Measurements from ENCODE around the gene FUS.

Gene FUS

GRCh38 chr16:31204871-31205666 is 25.1 kb downstream of the FUS start:
- no peak for DNase-seq

DNA sequence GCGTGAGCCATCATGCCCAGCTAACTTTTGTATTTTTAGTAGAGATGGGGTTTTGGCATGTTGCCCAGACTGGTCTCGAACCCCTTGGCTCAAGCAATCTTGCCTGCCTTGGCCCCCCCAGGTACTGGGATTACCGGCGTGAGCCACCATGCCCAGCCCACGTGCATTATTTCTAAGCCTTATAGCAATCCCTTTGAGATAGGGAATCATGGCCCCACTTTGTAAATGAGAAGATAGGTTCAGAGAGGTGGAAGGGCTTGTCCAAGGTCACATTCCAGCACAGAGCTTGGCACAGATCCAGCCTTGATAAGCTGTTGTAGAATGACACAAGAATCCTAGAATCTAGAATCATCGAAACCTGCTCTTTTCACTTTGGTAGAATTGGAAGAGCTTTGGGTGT is 26.8 kb downstream of the FUS start:
- DNase-seq: no peak

- no peak for DNase-seq
Measured at GRCh38 chr16:31213342-31213741, 33.4 kb downstream of the FUS start.

DNA sequence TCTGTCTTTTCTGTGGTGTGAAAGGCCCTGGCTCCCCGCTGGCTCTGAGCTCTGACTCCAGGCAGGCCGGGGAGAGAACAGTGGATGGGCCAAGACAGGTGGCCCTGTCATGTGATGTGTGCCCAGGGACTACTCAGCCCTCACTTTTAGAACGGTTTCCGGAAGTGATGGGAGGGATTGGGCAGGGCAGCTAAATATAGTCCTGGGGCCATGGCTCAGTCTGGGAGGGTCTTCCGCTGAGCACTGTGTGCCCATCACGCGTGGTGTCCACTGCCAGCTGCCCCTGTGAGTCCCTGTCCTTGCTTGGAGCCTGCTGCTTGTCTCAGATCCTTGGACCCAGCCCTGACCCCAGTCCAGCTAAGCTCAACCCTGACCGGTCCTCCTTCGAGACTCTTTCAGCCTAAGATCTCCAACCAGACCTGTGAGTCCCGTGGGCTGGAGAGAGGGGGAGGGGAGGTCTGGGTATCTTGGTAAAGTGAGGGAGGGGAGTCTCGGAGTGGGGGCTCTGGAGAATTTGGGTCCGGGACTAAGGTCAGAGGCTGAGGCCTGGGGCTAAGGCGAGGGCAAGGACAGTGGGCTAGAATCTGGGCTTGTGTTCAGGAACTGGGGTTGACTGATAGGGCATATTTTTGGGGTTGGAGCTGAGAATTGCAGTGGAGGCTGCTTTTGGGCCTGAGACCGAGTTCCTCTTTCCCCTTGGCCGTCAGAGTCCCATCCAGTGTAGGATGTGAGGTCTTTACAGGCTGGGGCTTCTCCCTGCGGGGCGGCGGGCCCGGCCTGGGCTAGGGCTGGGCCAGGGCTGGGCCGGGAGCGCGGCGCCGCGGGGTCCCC is 34.2 kb downstream of the FUS start, which contains the start of gene TRIM72:
TSS of gene TRIM72 (plus strand) at position 243 of the 831 bp plus-strand sequence. CDS start 620 bp downstream, outside the sequence.
- no peak for DNase-seq

GRCh38 chr16:31214708-31215286 is 34.9 kb downstream of the FUS start:
- no peak for DNase-seq

DNA sequence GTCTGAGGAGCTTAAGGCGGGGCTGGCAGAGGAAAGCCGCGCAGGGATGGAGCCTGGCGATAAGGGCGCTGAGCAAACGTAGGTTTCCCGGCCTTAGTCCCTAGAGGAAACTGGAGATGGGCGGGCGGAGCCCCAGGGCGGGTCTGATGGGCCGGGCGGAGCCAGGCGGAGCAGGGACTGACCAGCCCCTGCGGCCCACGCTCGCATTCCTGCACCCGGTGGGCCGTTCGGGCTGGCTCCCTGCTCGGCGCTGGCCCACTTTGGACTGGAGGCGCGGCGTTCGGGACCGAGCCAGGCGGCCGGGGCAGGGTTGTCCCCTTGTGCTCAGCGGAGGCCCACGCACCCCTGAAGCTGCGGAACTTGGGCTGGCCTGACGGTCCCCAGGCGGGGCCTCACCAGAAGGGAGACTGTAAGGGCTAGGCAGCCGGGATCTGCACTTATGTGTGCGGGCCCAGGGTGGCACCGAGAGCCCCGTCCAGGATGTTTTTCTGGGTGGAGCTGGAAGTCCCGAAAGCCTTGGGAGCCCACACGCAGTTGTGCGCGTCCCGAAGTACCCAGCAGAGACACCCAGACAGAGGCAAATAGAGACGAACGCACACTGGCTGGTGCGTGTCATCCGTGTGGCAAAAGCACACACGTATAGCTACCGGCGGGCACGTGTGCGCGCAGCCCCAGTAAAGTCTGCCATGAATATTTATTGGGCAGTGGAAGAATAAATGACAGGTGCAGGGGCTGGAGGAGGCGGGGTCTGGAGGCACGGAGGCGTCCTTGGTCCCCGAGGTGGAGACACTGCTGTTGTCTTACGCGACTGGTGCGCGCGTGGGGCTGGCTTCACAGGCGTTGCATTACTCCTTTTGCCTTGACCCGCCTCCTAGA is 35.6 kb downstream of the FUS start:
- no peak for DNase-seq

DNA sequence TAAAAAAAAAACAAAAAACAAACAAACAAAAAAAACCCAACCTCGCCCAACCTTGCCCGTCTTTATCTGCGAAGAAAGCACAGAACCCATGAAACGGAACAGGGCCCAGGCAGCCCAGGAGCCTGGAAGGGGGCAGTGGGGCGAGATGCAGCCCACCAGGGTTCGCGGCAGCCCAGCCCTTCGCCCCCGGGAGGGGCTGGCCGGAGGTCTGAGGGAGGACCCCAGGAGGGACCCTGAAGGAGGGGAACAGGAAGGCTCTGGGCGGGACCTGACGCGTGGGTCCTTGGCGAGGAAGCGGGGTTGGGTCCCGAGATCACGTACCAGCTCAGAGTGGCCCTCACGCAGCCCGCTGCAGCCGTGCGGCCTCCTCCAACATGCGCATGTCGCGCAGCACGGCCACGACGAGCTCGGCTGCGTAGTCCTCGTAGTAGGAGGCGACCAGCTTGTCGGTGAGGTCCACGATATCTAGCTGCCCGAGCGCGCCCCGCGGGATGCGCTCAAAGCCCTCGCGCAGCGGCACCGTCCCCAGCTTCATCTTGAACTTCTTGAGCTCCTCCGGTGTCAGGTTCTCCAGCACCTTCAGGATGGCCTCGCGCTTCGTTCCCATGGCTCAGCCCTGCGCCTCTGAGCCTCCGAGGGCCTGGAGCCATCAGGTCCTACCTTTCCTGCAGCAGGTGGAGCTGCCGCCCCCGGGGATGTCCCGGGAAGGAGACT is 36.6 kb downstream of the FUS start, which contains the start of gene PYDC1:
TSS of gene PYDC1 (minus strand) at position 714 of the 714 bp plus-strand sequence. CDS start at position 607, 107 bp downstream.
- no peak for DNase-seq

- DNase-seq: no peak
Measured at GRCh38 chr16:31217136-31217530, 37.2 kb downstream of the FUS start.

DNA sequence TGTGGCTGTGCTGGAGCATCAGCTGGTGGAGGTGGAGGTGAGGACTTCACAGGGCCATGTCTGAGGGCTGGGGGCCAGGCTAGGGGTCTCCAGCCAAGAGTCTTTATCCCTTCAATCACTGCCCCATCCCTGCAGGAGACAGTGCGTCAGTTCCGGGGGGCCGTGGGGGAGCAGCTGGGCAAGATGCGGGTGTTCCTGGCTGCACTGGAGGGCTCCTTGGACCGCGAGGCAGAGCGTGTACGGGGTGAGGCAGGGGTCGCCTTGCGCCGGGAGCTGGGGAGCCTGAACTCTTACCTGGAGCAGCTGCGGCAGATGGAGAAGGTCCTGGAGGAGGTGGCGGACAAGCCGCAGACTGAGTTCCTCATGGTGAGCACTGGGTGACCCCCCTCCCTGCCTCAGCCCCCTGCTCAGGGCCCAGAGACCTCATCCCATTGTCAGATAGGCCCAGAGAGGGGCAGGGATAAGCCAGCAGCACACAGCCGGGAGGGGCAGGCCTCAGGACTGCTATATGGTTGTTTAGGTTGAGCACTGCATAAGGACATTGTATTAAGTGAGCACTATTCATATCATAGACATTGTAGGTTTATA is 39.3 kb downstream of the FUS start:
- no peak for DNase-seq

DNA sequence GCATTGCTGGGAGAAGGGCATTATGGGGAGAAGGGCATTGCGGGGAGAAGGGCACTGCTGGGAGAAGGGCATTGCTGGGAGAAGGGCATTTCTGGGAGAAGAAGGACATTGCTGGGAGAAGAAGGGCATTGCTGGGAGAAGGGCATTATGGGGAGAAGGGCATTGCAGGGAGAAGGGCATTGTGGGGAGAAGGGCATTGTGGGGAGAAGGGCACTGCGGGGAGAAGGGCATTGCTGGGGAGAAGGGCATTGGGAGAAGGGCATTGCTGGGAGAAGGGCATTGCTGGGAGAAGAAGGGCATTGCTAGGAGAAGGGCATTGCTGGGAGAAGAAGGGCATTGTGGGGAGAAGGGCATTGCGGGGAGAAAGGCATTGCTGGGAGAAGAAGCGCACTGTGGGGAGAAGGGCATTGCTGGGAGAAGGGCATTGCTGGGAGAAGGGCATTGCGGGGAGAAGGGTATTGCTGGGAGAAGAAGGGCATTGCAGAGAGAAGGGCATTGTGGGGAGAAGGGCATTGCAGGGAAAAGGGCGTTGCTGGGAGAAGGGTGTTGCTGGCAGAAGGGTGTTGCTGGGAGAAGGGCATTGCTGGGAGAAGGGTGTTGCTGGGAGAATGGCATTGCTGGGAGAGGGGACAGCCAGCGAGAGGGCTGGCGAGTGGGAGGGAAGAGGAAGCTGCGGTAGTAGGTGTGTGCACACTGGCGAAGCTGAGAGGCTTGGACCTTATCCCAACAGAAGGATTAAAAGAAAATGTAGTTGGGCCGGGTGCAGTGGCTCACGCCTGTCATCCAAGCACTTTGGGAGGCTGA is 41.6 kb downstream of the FUS start:
- no peak for DNase-seq

DNA sequence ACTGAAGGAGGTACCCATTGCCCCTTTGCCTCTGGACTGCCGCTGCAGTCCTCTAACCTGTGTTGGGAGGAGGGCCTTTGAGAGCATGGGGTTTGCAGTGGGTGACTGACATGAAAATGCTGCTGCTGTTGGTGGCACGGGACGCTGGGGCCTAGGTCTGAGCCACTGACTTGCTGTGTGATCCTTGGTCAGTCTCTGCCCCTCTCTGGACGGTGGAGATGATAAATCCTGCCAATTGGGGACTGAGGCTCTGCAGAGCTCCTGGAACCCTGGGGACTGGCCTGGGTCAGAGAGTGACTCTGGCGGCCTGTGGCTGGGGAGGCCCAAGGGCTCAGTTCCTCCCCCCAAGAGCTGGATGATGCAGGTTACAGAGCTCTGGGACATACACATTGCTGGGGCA is 43.1 kb downstream of the FUS start:
- no peak for DNase-seq

- DNase-seq: no peak
Measured at GRCh38 chr16:31224092-31224955, 44.4 kb downstream of the FUS start.

DNA sequence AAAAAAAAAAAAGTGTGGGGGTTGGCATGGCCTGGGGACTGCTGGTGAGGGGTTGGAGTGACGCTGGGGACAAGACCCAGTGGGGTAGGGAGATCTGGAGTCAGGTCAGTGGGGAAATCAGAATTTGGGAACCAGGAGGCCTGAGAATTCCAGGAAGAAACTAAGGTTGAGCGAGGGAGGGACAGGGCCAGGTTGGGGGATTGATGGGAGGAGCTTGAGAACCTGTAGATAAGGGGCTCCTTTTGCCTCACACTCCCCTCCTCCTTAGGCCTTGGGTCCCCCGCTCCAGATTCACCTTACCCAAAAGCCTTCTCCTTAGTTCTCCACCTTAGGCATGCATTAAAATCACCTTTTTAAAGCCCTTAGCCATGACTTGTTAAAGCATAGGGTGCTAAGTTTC is 45.3 kb downstream of the FUS start:
- DNase-seq: no peak

DNA sequence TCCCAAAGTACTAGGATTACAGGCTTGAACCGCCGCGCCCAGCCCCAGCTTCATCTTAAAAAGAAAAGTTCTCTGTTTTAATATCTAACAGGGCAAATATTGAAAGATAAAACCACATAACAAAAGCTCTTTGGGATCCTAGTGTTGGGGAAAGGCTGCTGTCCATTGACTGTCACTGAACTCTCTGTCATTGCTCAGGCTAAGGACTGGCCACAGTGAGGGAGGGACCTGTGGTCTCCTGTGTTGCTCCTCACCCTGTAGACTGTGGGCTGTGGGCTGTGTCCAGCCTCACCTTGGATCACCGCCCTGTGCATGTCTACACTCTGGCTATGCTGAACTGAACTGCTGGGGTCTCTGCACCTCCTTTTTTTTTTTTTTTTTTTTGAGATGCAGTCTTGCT is 48.3 kb downstream of the FUS start:
- no peak for DNase-seq

- no peak for DNase-seq
Measured at GRCh38 chr16:31229501-31229900, 49.6 kb downstream of the FUS start.

DNA sequence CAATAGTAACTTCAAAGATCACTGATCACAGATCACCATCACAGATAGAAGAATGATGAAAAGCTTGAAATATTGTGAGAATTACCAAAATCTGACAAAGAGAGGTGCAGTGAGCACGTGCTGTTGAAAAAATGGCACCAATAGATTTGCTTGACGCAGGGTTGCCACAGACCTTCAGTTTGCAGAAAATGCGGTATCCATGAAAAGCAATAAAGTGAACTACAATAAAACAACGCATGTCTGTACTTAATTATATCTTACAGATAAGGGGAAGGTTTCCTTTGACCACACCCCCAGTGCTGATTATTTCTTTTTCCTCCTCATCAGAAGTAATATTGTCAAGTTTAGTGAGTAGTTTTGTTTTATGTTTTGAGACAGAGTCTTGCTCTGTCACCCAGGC is 58.1 kb downstream of the FUS start:
- no peak for DNase-seq

Measured in activated CD4-positive, alpha-beta T cell treated with anti-CD3 and anti-CD28 coated beads for 1 hour (primary cell).